K562 (cell line): ENCODE results near the gene ABT1. TPM values are rescaled to one million over a fixed set of nuclear protein-coding genes. Genes with fewer than 3 reads are reported as not detected.
A peak's percentile ranks its signal among the peaks of the same experiment; 100 is the strongest.

Experiments
- ELF4 ChIP-seq: fragments of 450-650 bp; formaldehyde crosslinking; IDR thresholded peaks from 2 replicates; pipeline ENCODE4 v1.4.0; 2022; ENCODE audit warnings: missing genetic modification characterization
- FOXK2 ChIP-seq, 2 experiments: fragments of 450-650 bp; IDR thresholded peaks in 1 of 2; conservative IDR thresholded peaks in 1 of 2; 2 replicates each; pipeline ENCODE4 v1.6.1; 2016; ENCODE audit warnings: low read depth in 2 of 2, mild to moderate bottlenecking in 1 of 2
- ILF3 ChIP-seq: fragments of 450-650 bp; IDR thresholded peaks from 2 replicates; pipeline ENCODE4 v1.6.1; 2018; ENCODE audit warnings: antibody characterized with exemption, mild to moderate bottlenecking, moderate library complexity, borderline replicate concordance
- KDM1A ChIP-seq, 2 experiments: fragments of 450-650 bp; IDR thresholded peaks; 2 replicates each; pipeline ENCODE4 v1.6.1; 2016; ENCODE audit warnings: mild to moderate bottlenecking in 2 of 2
- NCOA6 ChIP-seq: fragments of 450-650 bp; IDR thresholded peaks from 2 replicates; pipeline ENCODE4 v1.6.1; 2017; ENCODE audit warnings: mild to moderate bottlenecking
- NR3C1 ChIP-seq: sonication (generic); formaldehyde crosslinking; IDR thresholded peaks from 2 replicates; pipeline ENCODE4 v1.8.1; 2022; ENCODE audit warnings: missing genetic modification reagents
- SETDB1 ChIP-seq: IDR thresholded peaks from one replicate; pipeline ENCODE4 v1.6.1; 2012; ENCODE audit warnings: low read length, control low read depth, inconsistent platforms
- SIX5 ChIP-seq, 2 experiments: IDR thresholded peaks; 2 replicates each; pipeline ENCODE4 v1.6.1; 2011; ENCODE audit warnings: low read length in 2 of 2, borderline replicate concordance in 1 of 2, low read depth in 1 of 2, mild to moderate bottlenecking in 1 of 2, moderate library complexity in 1 of 2; ENCODE audit not compliant: insufficient read depth in 1 of 2
- SNRNP70 ChIP-seq: fragments of 200-400 bp; formaldehyde crosslinking; optimal IDR thresholded peaks from 2 replicates; pipeline ENCODE3; 2017; ENCODE audit warnings: low read depth, low read length
- STAT5A ChIP-seq: IDR thresholded peaks from 2 replicates; pipeline ENCODE4 v1.6.1; 2012; ENCODE audit warnings: low read length, inconsistent platforms, borderline replicate concordance
- XRCC3 ChIP-seq: fragments of 450-650 bp; IDR thresholded peaks from 2 replicates; pipeline ENCODE4 v1.6.1; 2017; ENCODE audit warnings: mild to moderate bottlenecking, moderate library complexity
- ZNF239 ChIP-seq: fragments of 250-450 bp; sonication (Bioruptor Pico); IDR thresholded peaks from 2 replicates; pipeline ENCODE4 v1.4.0; 2020; ENCODE audit warnings: mild to moderate bottlenecking
- polyA plus RNA-seq, 8 experiments: library from polyadenylated mRNA; depleted of rRNA in 4 of 8; stranded (reverse) in 5 of 8; unstranded in 3 of 8; fragments of >200 nt; fragmentation: Nextera tagmentation in 2 of 8; fragmentation: Illumina TruSeq in 1 of 8; extraction: Ambion mirVana in 2 of 8; extraction: Trizol in 1 of 8; gene quantifications; 2 replicates each; pipeline versions ENCODE4 v1.2.1 to v1.2.3, GENCODE V29; 2011 to 2014; ENCODE audit warnings: inconsistent platforms in 1 of 8, missing spikeins in 1 of 8
- total RNA-seq, 7 experiments: library from RNA; depleted of rRNA in 6 of 7; stranded (reverse); fragments of >200 nt in 6 of 7; fragmentation: Illumina TruSeq in 2 of 7; extraction: Trizol in 2 of 7; gene quantifications; 2 replicates each; pipeline versions ENCODE4 v1.2.1 to v1.2.3, GENCODE V29; 2011 to 2021; ENCODE audit warnings: low replicate concordance in 1 of 7
- TF ChIP-seq, protein P1 (sequence below): sonication (generic); formaldehyde crosslinking; IDR thresholded peaks from 2 replicates; pipeline ENCODE4 v1.8.0; 2023; ENCODE audit warnings: mild to moderate bottlenecking, missing genetic modification reagents
- TF ChIP-seq, protein P2 (sequence below): IDR thresholded peaks from 2 replicates; pipeline ENCODE4 v1.6.1; 2011; ENCODE audit not compliant: insufficient read length; ENCODE audit errors: extremely low read depth
- TF ChIP-seq, protein P3 (sequence below): fragments of 200-600 bp; sonication (generic); IDR thresholded peaks from one replicate; pipeline ENCODE4 v1.6.1; 2012; ENCODE audit warnings: mild to moderate bottlenecking, low read depth, low read length, inconsistent platforms

The ABT1 gene
- total and polyA plus RNA-seq, 9 of the 15 experiments (the other 6 are each of a cell fraction or from before 2014, with no cell fraction given): 8.8 to 52.7 (median 40.7) TPM

DNA sequence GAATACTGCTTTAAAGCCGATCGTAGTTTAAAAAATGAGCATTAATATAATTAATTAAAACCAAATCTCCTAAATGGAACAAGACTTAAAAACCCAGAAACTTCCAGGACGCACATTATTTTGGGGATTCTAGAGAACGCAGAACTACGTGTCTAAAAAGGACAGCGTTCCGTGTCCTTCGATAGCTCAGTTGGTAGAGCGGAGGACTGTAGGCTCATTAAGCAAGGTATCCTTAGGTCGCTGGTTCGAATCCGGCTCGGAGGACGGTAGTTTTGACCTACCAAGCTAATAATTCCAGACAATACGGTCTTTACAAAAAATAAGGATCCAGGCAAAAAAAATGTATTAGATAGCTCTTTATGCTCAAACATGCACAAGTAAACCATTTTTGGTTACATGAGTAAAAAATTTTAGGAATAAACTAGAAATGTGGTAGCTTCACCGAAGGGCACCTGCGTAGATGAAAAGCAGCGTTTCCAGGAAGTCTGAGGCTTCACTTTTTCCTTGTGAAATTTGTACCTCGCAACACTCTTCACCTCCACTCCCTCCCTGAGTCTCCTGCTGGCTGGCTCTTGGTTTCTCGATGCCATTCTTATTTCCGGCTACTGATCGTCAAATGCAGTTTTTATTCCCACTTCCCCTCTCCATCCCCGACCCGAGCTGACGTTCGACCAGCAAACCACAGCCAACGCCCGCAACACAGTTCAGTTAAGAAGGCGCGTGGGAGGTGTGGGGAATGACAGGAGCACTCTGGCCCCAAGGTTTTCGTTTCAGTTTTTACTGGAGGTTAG lies 19.6 kb upstream of the ABT1 start (continued):
- no peak for TF ChIP-seq NCOA6
- no peak for TF ChIP-seq SNRNP70
- no peak; the same call in 1 of the 2 replicates for TF ChIP-seq ILF3
- TF ChIP-seq NR3C1 (CRISPR knock-in tag): no peak
- no peak for TF ChIP-seq SIX5 (IDR thresholded peaks at IDR 0.05; ENCODE audit: borderline replicate concordance in 1 of 2, insufficient read depth in 1 of 2, low read depth in 1 of 2, low read length in 2 of 2)
- TF ChIP-seq SETDB1: no peak
- peak in 1 of 2 experiments; percentile 75; a peak in 2 of 4 replicates for TF ChIP-seq FOXK2 (conservative IDR thresholded peaks at IDR 0.05 in 1 of 2, IDR thresholded peaks at IDR 0.05 in 1 of 2; ENCODE audit: low read depth in 2 of 2)
- peak; percentile 8; the same call in 1 of the 2 replicates for TF ChIP-seq STAT5A
- peak in 1 of 2 experiments; percentile 32; a peak in 1 of 4 replicates for TF ChIP-seq KDM1A (IDR thresholded peaks at IDR 0.05)
- TF ChIP-seq, protein P1, sequence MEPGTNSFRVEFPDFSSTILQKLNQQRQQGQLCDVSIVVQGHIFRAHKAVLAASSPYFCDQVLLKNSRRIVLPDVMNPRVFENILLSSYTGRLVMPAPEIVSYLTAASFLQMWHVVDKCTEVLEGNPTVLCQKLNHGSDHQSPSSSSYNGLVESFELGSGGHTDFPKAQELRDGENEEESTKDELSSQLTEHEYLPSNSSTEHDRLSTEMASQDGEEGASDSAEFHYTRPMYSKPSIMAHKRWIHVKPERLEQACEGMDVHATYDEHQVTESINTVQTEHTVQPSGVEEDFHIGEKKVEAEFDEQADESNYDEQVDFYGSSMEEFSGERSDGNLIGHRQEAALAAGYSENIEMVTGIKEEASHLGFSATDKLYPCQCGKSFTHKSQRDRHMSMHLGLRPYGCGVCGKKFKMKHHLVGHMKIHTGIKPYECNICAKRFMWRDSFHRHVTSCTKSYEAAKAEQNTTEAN (CRISPR knock-in tag): 0 out of 2 replicates have a peak, but pooled peaks have one; percentile 48
- TF ChIP-seq, protein P2, sequence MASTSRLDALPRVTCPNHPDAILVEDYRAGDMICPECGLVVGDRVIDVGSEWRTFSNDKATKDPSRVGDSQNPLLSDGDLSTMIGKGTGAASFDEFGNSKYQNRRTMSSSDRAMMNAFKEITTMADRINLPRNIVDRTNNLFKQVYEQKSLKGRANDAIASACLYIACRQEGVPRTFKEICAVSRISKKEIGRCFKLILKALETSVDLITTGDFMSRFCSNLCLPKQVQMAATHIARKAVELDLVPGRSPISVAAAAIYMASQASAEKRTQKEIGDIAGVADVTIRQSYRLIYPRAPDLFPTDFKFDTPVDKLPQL: no peak
- TF ChIP-seq, protein P3, sequence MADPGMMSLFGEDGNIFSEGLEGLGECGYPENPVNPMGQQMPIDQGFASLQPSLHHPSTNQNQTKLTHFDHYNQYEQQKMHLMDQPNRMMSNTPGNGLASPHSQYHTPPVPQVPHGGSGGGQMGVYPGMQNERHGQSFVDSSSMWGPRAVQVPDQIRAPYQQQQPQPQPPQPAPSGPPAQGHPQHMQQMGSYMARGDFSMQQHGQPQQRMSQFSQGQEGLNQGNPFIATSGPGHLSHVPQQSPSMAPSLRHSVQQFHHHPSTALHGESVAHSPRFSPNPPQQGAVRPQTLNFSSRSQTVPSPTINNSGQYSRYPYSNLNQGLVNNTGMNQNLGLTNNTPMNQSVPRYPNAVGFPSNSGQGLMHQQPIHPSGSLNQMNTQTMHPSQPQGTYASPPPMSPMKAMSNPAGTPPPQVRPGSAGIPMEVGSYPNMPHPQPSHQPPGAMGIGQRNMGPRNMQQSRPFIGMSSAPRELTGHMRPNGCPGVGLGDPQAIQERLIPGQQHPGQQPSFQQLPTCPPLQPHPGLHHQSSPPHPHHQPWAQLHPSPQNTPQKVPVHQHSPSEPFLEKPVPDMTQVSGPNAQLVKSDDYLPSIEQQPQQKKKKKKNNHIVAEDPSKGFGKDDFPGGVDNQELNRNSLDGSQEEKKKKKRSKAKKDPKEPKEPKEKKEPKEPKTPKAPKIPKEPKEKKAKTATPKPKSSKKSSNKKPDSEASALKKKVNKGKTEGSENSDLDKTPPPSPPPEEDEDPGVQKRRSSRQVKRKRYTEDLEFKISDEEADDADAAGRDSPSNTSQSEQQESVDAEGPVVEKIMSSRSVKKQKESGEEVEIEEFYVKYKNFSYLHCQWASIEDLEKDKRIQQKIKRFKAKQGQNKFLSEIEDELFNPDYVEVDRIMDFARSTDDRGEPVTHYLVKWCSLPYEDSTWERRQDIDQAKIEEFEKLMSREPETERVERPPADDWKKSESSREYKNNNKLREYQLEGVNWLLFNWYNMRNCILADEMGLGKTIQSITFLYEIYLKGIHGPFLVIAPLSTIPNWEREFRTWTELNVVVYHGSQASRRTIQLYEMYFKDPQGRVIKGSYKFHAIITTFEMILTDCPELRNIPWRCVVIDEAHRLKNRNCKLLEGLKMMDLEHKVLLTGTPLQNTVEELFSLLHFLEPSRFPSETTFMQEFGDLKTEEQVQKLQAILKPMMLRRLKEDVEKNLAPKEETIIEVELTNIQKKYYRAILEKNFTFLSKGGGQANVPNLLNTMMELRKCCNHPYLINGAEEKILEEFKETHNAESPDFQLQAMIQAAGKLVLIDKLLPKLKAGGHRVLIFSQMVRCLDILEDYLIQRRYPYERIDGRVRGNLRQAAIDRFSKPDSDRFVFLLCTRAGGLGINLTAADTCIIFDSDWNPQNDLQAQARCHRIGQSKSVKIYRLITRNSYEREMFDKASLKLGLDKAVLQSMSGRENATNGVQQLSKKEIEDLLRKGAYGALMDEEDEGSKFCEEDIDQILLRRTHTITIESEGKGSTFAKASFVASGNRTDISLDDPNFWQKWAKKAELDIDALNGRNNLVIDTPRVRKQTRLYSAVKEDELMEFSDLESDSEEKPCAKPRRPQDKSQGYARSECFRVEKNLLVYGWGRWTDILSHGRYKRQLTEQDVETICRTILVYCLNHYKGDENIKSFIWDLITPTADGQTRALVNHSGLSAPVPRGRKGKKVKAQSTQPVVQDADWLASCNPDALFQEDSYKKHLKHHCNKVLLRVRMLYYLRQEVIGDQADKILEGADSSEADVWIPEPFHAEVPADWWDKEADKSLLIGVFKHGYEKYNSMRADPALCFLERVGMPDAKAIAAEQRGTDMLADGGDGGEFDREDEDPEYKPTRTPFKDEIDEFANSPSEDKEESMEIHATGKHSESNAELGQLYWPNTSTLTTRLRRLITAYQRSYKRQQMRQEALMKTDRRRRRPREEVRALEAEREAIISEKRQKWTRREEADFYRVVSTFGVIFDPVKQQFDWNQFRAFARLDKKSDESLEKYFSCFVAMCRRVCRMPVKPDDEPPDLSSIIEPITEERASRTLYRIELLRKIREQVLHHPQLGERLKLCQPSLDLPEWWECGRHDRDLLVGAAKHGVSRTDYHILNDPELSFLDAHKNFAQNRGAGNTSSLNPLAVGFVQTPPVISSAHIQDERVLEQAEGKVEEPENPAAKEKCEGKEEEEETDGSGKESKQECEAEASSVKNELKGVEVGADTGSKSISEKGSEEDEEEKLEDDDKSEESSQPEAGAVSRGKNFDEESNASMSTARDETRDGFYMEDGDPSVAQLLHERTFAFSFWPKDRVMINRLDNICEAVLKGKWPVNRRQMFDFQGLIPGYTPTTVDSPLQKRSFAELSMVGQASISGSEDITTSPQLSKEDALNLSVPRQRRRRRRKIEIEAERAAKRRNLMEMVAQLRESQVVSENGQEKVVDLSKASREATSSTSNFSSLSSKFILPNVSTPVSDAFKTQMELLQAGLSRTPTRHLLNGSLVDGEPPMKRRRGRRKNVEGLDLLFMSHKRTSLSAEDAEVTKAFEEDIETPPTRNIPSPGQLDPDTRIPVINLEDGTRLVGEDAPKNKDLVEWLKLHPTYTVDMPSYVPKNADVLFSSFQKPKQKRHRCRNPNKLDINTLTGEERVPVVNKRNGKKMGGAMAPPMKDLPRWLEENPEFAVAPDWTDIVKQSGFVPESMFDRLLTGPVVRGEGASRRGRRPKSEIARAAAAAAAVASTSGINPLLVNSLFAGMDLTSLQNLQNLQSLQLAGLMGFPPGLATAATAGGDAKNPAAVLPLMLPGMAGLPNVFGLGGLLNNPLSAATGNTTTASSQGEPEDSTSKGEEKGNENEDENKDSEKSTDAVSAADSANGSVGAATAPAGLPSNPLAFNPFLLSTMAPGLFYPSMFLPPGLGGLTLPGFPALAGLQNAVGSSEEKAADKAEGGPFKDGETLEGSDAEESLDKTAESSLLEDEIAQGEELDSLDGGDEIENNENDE: no peak
- TF ChIP-seq ELF4 (CRISPR knock-in tag): no peak
- TF ChIP-seq XRCC3: no peak
- no peak for TF ChIP-seq ZNF239 (CRISPR knock-in tag)
